ENCODE results near the gene NCKAP5.

DNA sequence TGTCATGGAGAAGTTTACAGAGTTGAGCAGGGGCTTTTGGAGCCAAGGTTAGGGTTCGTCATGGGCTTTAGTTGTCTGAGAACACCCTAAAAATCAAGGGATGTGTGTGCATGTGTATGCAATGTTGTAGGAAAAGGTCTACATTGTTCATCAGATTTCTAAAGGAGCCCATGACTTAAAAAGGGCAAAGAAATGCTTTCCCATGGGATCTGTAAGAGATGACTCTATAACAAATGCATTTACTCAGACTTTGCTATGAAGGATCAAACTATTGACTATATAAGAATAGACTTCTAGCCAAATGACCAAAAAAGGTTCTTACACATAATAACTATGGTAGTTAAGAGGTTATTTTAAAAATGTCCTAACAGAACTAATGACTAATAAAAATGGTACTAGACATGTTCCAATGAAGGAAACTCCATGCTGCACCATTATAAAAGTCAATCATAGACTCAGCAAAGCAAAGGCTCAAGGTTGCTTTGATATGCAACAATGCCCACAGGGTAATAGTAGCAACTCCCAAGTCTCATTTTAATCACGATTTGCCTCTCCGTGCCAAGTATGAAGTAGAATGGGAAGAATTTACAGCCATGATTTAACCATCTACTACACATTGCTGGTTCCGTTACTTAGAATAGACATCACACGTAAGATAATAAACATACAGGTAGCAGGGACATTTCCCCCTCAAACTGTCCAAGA, 158.5 kb downstream of the NCKAP5 start:
- TF ChIP-seq TAF1 (IDR thresholded peaks at IDR 0.05; ENCODE audit: borderline replicate concordance, insufficient read depth, low read length): no peak
- no peak for TF ChIP-seq POLR2AphosphoS5 (IDR thresholded peaks at IDR 0.05; ENCODE audit: low read depth, low read length)
- TF ChIP-seq REST (IDR thresholded peaks at IDR 0.05; ENCODE audit: insufficient read depth in 1 of 2, low read depth in 2 of 2, low read length in 2 of 2): no peak
- TF ChIP-seq SIN3A (IDR thresholded peaks at IDR 0.05; ENCODE audit: borderline replicate concordance, insufficient read depth, low read length): no peak
- TF ChIP-seq FOXP2 (optimal IDR thresholded peaks at IDR 0.05; ENCODE audit: borderline replicate concordance, extremely low read depth, extremely low read length, insufficient read depth): no peak

Data from PFSK-1 (cell line).